SK-N-SH treated with all-trans-retinoic acid at 6 μM for 48 hours (cell line): Measurements from ENCODE around the gene APCDD1L.

Experiments used
- CSDC2 ChIP-seq: fragments of 250-450 bp; sonication (Bioruptor Pico); IDR thresholded peaks from 2 replicates; pipeline ENCODE4 v1.5.0; 2020; ENCODE audit warnings: mild to moderate bottlenecking, moderate library complexity
- ESRRG ChIP-seq: fragments of 250-450 bp; sonication (Bioruptor Pico); IDR thresholded peaks from 2 replicates; pipeline ENCODE4 v1.6.1; 2021; ENCODE audit warnings: mild to moderate bottlenecking
- ZFP3 ChIP-seq: fragments of 250-450 bp; sonication (Bioruptor Pico); IDR thresholded peaks from 2 replicates; pipeline ENCODE4 v1.5.0; 2020; ENCODE audit warnings: mild to moderate bottlenecking, moderate library complexity

GRCh38 chr20:58538752-58539151 is 23.6 kb upstream of the APCDD1L start:
- no peak for TF ChIP-seq CSDC2
- no peak for TF ChIP-seq ZFP3 (CRISPR knock-in tag)
- TF ChIP-seq ESRRG: no peak
